MM.1S (cell line): ENCODE results near the gene STX8.

ENCODE experiments used
- EZH2phosphoT487 ChIP-seq: fragments of 300-600 bp; sonication (generic); IDR thresholded peaks from 2 replicates; pipeline ENCODE4 v1.6.1; 2018; ENCODE audit warnings: antibody characterized with exemption, low read length
- TF ChIP-seq, protein P1 (sequence below): fragments of 300-600 bp; sonication (generic); IDR thresholded peaks from 2 replicates; pipeline ENCODE4 v1.5.1; 2016; ENCODE audit warnings: antibody characterized with exemption, low read length, mixed read lengths

- TF ChIP-seq, protein P1, sequence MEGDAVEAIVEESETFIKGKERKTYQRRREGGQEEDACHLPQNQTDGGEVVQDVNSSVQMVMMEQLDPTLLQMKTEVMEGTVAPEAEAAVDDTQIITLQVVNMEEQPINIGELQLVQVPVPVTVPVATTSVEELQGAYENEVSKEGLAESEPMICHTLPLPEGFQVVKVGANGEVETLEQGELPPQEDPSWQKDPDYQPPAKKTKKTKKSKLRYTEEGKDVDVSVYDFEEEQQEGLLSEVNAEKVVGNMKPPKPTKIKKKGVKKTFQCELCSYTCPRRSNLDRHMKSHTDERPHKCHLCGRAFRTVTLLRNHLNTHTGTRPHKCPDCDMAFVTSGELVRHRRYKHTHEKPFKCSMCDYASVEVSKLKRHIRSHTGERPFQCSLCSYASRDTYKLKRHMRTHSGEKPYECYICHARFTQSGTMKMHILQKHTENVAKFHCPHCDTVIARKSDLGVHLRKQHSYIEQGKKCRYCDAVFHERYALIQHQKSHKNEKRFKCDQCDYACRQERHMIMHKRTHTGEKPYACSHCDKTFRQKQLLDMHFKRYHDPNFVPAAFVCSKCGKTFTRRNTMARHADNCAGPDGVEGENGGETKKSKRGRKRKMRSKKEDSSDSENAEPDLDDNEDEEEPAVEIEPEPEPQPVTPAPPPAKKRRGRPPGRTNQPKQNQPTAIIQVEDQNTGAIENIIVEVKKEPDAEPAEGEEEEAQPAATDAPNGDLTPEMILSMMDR: no peak
- TF ChIP-seq EZH2phosphoT487: no peak
Observed at GRCh38 chr17:9538626-9539025, 37.0 kb downstream of the STX8 start.
